IPS DF 4.7 (cell line): Measurements from ENCODE around the gene CFAP97D1.
A peak's percentile ranks its signal among the peaks of the same experiment; 100 is the strongest.

Experiments
- DNase-seq: peaks from one replicate; pipeline ENCODE4 v3.0.0-alpha.2; 2013; ENCODE audit warnings: low spot score; ENCODE audit errors: extremely low read depth

CFAP97D1 gene

DNA sequence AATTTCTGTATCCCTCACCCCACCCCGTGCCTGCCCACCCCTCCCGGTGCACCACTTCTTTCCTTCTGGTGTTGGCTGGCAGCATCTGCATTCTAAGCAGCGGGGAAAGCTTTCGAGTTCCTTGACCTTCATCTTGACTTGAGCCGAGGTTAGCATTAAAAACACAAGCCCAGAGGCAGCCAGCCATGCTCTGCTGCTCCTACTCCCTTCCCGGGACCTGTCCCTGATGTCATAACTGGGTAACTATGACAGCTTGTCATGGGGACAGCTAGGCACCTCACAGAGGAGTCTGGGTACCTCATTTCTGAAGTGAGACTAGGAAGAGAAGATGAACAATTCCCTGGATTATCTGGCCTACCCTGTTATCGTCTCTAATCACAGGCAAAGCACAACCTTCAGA is at the start of gene CFAP97D1:
TSS of gene CFAP97D1 (plus strand) at position 301 of the 400 bp plus-strand sequence. CDS start at position 329, 28 bp downstream.
- no peak for DNase-seq

DNA sequence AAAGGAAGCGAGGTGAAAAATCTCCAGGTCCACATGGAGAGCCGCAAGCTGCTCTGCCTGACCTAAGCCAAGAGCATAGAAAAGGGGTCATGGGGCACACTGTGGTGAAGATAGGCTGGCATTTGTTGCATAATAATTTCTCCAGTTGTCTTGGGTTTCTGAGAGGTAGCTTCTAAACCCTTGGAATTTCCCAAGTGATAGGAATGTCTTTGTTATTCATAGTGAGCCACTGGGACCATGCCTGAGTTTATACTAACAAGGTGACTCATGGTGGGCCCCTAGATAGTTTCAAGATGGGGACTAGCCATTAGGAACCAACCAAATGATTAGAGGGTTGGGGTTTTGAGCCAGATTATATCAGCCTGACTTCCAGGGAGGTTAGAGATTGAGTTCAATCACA is 47.3 kb upstream of the CFAP97D1 start:
- DNase-seq: no peak

DNA sequence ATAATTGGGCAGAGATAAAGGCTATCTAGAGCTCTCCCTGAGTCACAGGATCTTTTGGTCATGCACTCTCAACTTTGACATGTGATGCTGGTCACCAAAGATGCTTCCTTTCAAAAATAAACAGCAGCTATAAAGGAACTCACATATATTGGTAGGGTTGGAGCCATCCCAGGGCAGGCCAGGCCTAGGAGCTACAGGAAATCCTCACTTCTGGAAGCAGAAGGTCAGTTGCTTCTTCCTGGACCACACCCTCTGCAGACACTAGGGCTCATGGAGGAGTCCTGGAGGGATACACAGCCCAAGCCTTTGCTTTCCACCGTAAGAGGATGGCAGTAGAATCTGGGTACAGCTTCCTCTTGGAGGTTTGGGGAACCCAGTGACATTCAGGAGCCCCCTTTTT is 46.3 kb upstream of the CFAP97D1 start:
- no peak for DNase-seq

DNA sequence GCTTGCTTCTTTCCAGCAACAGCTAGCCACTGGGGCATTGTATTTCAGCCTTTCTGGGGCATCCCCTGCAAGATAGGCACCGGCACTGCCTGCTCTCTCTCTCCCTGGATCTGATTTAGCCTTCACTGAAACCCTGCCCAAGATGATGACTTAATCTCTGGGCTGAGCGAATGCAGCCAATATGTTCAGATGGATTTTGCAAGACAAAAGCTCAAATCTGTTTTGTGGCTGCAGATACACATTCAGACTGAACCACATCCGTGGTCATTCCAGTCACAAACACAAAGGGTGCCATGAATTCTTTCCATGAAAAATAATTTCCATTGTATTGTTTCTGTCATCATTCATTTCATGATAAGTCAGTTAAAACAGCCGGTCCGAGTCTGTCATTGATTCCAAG is 45.9 kb upstream of the CFAP97D1 start:
- no peak for DNase-seq

GRCh38 chr17:43736389-43736788 is 43.8 kb upstream of the CFAP97D1 start:
- DNase-seq: no peak

- DNase-seq: no peak
These were observed 42.5 kb upstream of the CFAP97D1 start for GRCh38 chr17:43737722-43738121.

GRCh38 chr17:43740541-43740940 is 39.7 kb upstream of the CFAP97D1 start:
- DNase-seq: no peak

GRCh38 chr17:43741636-43742035 is 38.6 kb upstream of the CFAP97D1 start:
- no peak for DNase-seq

DNA sequence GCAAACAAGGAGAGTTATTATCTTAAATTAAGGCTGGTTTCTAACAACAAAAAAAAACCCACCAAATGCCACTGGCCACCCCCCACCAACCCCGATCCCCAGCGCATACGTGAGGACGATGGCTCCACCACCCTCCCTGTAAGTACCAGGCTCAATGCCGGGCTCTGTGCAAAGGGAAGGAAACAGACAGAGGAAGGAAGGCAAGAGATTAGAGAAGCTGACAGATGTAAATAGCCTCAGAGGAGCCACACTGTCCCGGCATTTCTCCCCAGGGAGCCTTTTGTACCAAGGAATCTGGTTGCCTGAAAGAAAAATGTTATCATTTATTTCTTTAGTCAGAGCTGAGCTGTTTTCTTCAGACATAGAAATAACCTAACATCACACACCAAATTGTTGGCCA is 34.7 kb upstream of the CFAP97D1 start:
- DNase-seq: no peak

DNA sequence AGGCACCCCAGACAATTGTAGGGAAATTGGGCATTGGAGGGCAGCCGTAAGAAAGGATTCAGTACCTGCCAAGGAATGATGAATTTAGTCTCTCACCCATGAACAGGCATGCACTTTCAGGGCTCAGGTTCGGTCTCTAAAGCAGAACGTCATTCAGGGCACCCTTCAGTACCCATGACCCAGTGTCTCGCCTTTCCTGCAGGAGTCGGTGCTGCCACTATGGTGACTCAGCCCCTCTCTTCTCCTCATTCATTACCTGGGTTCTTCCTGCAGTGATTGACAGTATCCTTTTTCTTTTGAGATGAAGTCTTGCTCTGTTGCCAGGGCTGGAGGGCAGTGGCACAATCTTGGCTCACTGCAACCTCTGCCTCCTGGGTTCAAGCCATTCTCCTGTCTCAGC is 30.1 kb upstream of the CFAP97D1 start:
- no peak for DNase-seq

DNA sequence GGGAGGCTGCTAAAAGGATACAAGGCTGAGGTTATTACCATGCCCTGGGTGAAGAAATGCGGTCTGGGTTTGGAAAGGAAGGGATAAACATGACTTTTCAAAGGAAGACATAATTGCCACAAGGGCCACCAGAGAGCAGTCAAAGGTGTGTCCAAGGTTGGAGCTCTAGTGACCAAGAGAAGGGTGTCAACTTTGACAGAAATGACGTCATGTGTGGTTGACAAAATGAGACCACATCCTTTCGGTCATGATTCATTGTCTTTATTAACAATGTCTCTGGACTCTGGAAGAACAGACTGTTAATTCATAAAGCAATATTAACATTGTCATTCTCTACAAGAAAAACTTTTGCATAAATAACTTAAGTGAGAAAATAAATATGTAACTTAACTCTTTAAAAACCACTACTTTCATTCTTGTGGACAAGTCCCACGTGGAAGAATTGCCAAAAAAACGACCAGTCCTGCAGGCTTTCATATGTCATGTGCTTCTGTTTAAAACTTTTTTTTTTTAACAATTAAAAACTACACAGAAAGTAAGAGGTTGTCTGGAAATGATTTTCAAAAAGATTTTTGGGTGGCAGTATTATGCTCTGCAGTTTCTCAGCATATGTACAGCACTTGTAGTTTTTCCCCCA is 26.6 kb upstream of the CFAP97D1 start:
- no peak for DNase-seq

DNA sequence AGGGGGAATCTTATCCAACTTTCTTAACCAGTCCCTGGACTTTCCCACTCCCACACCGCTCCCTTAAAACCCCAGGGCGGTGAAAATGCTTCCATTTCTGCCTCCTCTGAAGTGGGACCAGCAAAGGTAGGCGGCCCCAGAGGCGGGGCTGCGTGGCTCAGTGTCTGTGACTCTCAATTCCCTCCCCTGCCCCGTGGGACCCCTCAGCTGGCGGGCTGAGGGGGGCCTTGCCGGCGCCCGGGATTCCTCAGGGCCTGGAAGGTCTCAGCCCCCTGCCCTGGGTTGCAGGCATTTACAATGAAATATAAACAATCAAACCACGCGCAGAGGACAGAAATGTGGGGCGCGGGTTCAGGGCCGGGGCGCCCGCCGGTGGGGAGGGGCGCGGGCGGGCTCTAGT is 25.3 kb upstream of the CFAP97D1 start:
- DNase-seq: no peak

DNA sequence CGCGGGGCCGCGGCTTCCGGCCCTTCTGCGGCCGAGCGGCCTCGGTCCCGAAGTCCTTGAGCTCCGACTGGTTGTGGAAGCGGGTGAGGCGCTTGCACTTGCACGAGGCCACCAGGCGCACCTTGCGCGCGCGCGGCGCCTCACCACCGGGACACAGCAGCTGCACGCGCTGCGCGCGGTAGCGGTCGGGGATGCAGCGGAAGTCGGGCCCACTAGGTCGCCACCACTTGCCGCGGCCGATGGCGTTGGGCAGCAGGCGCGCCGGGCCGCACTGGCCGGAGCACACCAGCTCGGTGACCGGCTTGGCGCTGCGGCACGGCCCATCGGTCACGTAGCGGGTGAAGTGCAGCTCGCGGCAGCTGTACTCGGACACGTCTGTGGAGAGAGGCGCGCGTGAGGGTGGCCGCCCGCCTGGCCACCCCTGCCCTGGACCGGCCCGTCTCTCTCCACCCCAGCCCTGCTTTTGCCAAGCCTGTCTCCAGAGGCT is 24.8 kb upstream of the CFAP97D1 start:
- DNase-seq: no peak

- DNase-seq: no peak
These were observed 24.0 kb upstream of the CFAP97D1 start for GRCh38 chr17:43756201-43756600.

DNA sequence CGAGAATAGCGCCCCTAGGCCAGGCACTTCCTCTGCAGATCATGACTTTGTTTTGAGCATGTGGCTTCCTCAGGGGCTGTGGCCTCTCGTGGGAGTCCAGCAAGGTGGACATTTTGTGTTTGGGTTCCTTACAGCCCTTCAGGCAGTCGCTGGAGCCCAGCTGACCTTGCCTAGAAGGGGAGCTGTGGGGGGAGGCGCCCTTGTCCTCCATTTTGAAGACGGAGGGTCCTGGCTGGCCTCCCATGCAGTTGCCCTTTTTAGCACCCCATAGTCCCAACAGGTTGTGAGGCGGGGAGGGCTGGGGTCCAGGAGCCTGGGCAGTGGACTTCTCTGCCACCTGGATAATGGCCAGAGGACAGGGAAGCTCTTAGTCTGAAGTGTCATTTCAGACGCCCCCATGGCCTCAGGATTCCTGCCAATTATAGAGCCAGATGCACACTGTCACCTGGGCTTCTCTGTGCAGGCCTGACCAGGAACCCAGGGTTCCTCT is 23.0 kb upstream of the CFAP97D1 start:
- DNase-seq: no peak

- DNase-seq: no peak
These were observed 22.1 kb upstream of the CFAP97D1 start for GRCh38 chr17:43758086-43758485.

DNA sequence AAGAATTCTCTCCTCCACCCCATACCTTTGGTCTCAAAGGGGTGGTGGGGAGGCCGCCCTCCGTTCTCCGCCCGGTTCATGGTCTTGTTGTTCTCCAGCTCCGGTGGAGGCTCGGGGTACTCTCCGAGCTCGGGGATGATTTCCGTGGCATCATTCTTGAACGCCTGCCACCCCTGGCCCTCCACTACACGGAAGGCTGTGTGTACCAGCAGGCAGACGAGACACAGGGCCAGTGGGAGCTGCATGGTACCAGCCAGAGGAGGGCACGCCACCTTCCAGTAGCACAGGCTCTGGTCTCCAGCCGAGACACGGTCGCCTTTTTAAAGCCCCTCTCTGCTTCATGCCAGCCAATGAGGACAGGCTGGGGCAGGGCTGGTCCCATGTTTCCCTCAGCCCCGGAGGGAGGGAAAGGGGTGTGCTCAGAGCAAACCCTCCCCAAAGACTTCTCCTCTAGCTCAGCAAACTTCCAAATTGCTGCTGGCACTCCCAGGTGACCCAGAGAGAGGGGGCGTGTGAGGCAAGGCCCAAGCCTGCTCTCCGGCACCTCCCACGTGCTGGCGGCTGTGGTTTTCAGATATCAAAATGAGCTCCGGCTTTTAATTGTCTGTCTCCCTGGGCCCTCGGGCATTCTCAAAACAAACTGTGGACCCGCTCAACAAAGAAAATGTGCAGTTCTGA is 21.6 kb upstream of the CFAP97D1 start, which contains the start of gene SOST:
TSS of gene SOST (minus strand) at position 295 of the 678 bp plus-strand sequence. CDS start at position 245, 50 bp downstream.
- DNase-seq: no peak

GRCh38 chr17:43759836-43760235 is 20.4 kb upstream of the CFAP97D1 start:
- no peak for DNase-seq

GRCh38 chr17:43760254-43760852 is 19.9 kb upstream of the CFAP97D1 start:
- DNase-seq: peak; percentile 99

DNA sequence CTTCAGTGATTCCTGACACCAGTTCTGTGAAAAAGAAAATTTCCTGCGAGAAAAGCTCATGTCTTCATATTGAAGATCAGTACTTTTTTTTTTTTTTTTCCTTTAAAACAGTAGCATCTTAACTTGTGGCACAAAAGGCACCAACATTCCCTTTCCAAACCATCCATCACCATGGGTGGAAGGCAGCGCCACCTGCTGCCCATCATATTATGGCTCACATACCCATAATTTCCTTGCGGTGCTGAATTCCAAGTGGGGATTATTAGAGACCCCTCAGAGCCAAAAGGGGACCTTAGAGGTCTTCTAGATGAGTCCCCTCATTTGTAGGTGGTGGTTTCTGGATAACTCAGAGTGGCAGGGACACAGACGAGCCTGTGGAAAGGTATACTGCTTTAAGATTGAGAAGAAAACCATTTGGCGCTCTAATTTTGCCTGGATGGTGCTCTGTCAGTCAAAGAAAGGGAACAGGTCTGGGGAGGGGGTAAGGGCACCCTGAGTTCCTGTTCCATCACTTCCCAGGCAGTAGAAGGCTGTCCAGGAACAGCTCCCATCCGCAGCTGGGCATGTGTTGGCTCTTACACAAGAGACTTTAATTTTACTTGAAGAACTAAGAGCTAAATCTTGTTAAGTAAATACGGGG is 13.7 kb upstream of the CFAP97D1 start:
- DNase-seq: no peak

GRCh38 chr17:43767053-43767712 is 13.1 kb upstream of the CFAP97D1 start:
- DNase-seq: no peak
